Prostate gland (tissue), 2 donors: ENCODE results near the gene RIPOR3. TPM values are rescaled to one million over a fixed set of nuclear protein-coding genes. Genes with fewer than 3 reads are reported as not detected.
A peak's percentile ranks its signal among the peaks of the same experiment; 100 is the strongest.

Source experiments
- DNase-seq: peaks from one replicate; pipeline ENCODE4 v3.0.0-alpha.2; 2019; ENCODE audit warnings: low spot score
- H3K27ac ChIP-seq, 2 donors: fragments of 200-600 bp; sonication (generic); 2 replicates each; pipeline ENCODE4 v1.5.1; 2017 to 2019
- H3K27me3 ChIP-seq: fragments of 200-600 bp; sonication (generic); replicated peaks from 2 replicates; pipeline ENCODE4 v1.5.1; 2019; ENCODE audit not compliant: insufficient read depth
- H3K36me3 ChIP-seq, 2 donors: fragments of 200-600 bp; sonication (generic); 1 replicate in 1 of 2; 2 replicates in 1 of 2; pipeline versions ENCODE4 v1.5.1 to v1.8.1; 2017 to 2019
- H3K4me1 ChIP-seq: fragments of 200-600 bp; sonication (generic); replicated peaks from 2 replicates; pipeline ENCODE4 v1.5.1; 2019
- H3K4me3 ChIP-seq, 2 donors: fragments of 200-600 bp; sonication (generic); 2 replicates each; pipeline ENCODE4 v1.5.1; 2017 to 2019
- H3K9me3 ChIP-seq: fragments of 200-600 bp; sonication (generic); 2 replicates; pipeline ENCODE4 v1.5.1; 2017
- POLR2A ChIP-seq: fragments of 450-650 bp; IDR thresholded peaks from one replicate; pipeline ENCODE4 v1.6.1; 2016; ENCODE audit warnings: antibody characterized with exemption, mild to moderate bottlenecking
- POLR2AphosphoS5 ChIP-seq: sonication (generic); formaldehyde crosslinking; IDR thresholded peaks from one replicate; pipeline ENCODE4 v1.6.1; 2017; ENCODE audit warnings: antibody characterized with exemption
- WGBS: methylation state at CpG from one replicate; pipeline ENCODE4 v1.1.5; 2018; 5-methylcytosine and 5-hydroxymethylcytosine counted together
- intact Hi-C: fragments of 100-400 bp; cut with DNase I; formaldehyde crosslinking; loops from one replicate; pipeline ENCODE4 v1.14.2; 2022
- total RNA-seq, 2 donors: library from RNA; depleted of rRNA; stranded (reverse); fragments of >200 nt; gene quantifications; one replicate each; pipeline ENCODE4 v1.1.0, GENCODE V29; 2016
- TF ChIP-seq, protein P1 (sequence below), 4 experiments: fragments of 200-600 bp in 2 of 4; fragments of 450-650 bp in 2 of 4; sonication (generic) in 2 of 4; IDR thresholded peaks; 1 replicate in 3 of 4; 2 replicates in 1 of 4; pipeline ENCODE4 v1.5.1; 2016 to 2019; ENCODE audit warnings: antibody characterized with exemption in 4 of 4, mild to moderate bottlenecking in 2 of 4, moderate library complexity in 2 of 4

Gene RIPOR3
- total RNA-seq, 2 donors from 2014 or later: 0.55 to 11.3 TPM

- intact Hi-C loops: no loop called here
- 100% methylated on average over 4 of the region's 4 CpGs for WGBS
- no peaks in the 10 kb centered on the region for H3K9me3 ChIP-seq
- no peaks in the 10 kb centered on the region for H3K4me1 ChIP-seq
- no peaks in the 10 kb centered on the region for H3K27me3 ChIP-seq
- no peak overlapping the region for H3K27ac ChIP-seq
- TF ChIP-seq, protein P1, sequence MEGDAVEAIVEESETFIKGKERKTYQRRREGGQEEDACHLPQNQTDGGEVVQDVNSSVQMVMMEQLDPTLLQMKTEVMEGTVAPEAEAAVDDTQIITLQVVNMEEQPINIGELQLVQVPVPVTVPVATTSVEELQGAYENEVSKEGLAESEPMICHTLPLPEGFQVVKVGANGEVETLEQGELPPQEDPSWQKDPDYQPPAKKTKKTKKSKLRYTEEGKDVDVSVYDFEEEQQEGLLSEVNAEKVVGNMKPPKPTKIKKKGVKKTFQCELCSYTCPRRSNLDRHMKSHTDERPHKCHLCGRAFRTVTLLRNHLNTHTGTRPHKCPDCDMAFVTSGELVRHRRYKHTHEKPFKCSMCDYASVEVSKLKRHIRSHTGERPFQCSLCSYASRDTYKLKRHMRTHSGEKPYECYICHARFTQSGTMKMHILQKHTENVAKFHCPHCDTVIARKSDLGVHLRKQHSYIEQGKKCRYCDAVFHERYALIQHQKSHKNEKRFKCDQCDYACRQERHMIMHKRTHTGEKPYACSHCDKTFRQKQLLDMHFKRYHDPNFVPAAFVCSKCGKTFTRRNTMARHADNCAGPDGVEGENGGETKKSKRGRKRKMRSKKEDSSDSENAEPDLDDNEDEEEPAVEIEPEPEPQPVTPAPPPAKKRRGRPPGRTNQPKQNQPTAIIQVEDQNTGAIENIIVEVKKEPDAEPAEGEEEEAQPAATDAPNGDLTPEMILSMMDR (IDR thresholded peaks at IDR 0.05): no peak
- no peak for TF ChIP-seq POLR2AphosphoS5
- TF ChIP-seq POLR2A: no peak
- H3K36me3 ChIP-seq: no peaks in the 10 kb centered on the region
- DNase-seq: no peak
- H3K4me3 ChIP-seq: no peak overlapping the region
Observed at GRCh38 chr20:50668798-50669197, 22.5 kb downstream of the RIPOR3 start.

DNA sequence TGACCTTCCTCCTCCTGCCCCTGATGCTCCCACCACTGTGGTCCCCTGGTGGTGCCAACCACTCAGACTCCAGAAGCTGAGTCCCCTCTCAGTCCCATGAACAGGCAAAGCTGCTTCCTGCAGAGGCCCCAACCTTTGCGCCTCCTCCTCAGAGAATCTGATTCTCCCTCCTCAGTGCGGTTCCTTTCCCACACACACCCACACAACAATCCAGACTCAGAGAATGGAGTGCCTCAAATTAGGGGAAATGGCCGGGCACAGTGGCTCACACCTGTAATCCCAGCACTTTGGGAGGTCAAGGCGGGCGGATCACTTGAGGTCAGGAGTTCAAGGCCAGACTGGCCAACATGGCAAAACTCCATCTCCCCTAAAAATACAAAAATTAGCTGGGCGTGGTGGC, 23.0 kb downstream of the RIPOR3 start:
- no peak overlapping the region for H3K4me3 ChIP-seq
- no peaks in the 10 kb centered on the region for H3K36me3 ChIP-seq
- DNase-seq: no peak
- no peaks in the 10 kb centered on the region for H3K27me3 ChIP-seq
- no peaks in the 10 kb centered on the region for H3K4me1 ChIP-seq
- 96% methylated on average over 6 of the region's 6 CpGs for WGBS
- no peak for TF ChIP-seq POLR2AphosphoS5
- TF ChIP-seq, protein P1 (IDR thresholded peaks at IDR 0.05): no peak
- TF ChIP-seq POLR2A: no peak
- no peak overlapping the region for H3K27ac ChIP-seq
- H3K9me3 ChIP-seq: no peaks in the 10 kb centered on the region
- intact Hi-C loops: no loop called here

DNA sequence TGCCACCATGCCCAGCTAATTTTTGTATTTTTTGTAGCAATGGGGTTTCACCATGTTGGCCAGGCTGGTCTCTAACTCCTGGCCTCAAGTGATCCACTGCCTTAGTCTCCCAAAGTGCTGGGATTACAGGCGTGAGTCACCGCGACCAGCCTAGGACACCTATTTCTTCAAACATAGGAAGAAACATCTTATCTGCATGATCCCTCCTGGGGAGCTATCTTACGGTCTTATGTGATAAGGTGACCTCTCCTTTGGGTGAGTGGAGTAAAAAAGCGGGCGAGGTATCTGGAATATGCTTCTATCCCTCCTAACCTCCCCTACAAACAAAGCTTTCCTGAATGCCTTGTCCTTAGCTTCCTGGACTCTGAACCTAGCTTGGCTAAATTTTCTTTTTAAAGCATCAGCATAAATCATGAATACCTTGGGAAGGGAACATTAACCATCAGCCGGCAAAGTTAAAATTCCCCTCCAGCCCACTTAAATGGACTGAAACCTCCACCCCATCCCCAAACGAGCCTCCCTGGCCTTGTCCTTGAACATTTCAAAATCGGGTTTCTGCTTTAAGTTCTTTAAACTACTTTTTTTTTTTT, 24.5 kb downstream of the RIPOR3 start:
- Histone ChIP-seq H3K27me3 (no peaks in the 10 kb centered on the region), H3K36me3 (no peaks in the 10 kb centered on the region), H3K4me1 (no peaks in the 10 kb centered on the region), H3K4me3 (no peak overlapping the region), H3K9me3 (no peaks in the 10 kb centered on the region), H3K27ac (no peak overlapping the region)
- intact Hi-C loops: no loop called here
- no peak for TF ChIP-seq POLR2AphosphoS5
- TF ChIP-seq, protein P1 (IDR thresholded peaks at IDR 0.05): no peak
- no peak for TF ChIP-seq POLR2A
- 95% methylated on average over 9 of the region's 9 CpGs for WGBS
- no peak for DNase-seq

- no peak for DNase-seq
- H3K36me3 ChIP-seq: no peaks in the 10 kb centered on the region
- no peaks in the 10 kb centered on the region for H3K27me3 ChIP-seq
- H3K4me1 ChIP-seq: no peaks in the 10 kb centered on the region
- TF ChIP-seq, protein P1 (IDR thresholded peaks at IDR 0.05): no peak
- TF ChIP-seq POLR2A (no peak), POLR2AphosphoS5 (no peak)
- H3K4me3 ChIP-seq: no peak overlapping the region
- 85% methylated on average over 11 of the region's 11 CpGs for WGBS
- H3K9me3 ChIP-seq: no peaks in the 10 kb centered on the region
- H3K27ac ChIP-seq: no peak overlapping the region
- intact Hi-C loops: no loop called here
Observed at GRCh38 chr20:50664254-50664653, 27.1 kb downstream of the RIPOR3 start.

- no peaks in the 10 kb centered on the region for H3K4me1 ChIP-seq
- no peaks in the 10 kb centered on the region for H3K36me3 ChIP-seq
- 64% methylated on average over 10 of the region's 10 CpGs for WGBS
- H3K27me3 ChIP-seq: no peaks in the 10 kb centered on the region
- intact Hi-C loops: no loop called here
- no peak overlapping the region for H3K27ac ChIP-seq
- H3K9me3 ChIP-seq: no peaks in the 10 kb centered on the region
- TF ChIP-seq POLR2AphosphoS5 (no peak), POLR2A (no peak)
- TF ChIP-seq, protein P1 (IDR thresholded peaks at IDR 0.05): peak in 1 of 4 experiments; percentile 48
- H3K4me3 ChIP-seq: no peak overlapping the region
- DNase-seq: no peak
Observed at GRCh38 chr20:50663095-50663821, 28.1 kb downstream of the RIPOR3 start.
